T-cell (primary cell): ENCODE measurements around the gene TMEM185B. TPM values are rescaled to one million over a fixed set of nuclear protein-coding genes. Genes with fewer than 3 reads are reported as not detected.
"Not testable (repeated sequence)": the region's sequence is repeated elsewhere in the genome, so short reads cannot be mapped to it uniquely, and the experiment has no call there.

Experiments
- ATAC-seq, 4 experiments: fragments of 200-7000 bp in 3 of 4; fragments of 150-1000 bp in 1 of 4; cut with Tn5 transposase; replicated peaks in 1 of 4; 1 replicate in 3 of 4; 2 replicates in 1 of 4; pipeline ENCODE4 v1.10.0; 2021; ENCODE audit warnings: moderate library complexity in 3 of 4, mild to moderate bottlenecking in 2 of 4, moderate number of reproducible peaks in 1 of 4
- CTCF ChIA-PET, 2 donors: fragments of 300-600 bp; sonication (Branson Sonifier 250); formaldehyde crosslinking; loops; one replicate each; lab custom pipeline; 2022; ENCODE audit warnings: antibody characterized with exemption in 2 of 2; lab: Charles Lee
- POLR2A ChIA-PET, 2 donors: fragments of 300-600 bp; sonication (Branson Sonifier 250); formaldehyde crosslinking; loops; one replicate each; lab custom pipeline; 2022; ENCODE audit warnings: antibody characterized with exemption in 2 of 2; lab: Charles Lee
- DNase-seq, 35 experiments: peaks; one replicate each; pipeline versions ENCODE4 v3.0.0 to v3.0.0-alpha.2; 2013 to 2023
- H3K27ac ChIP-seq: one replicate; pipeline ENCODE4 v1.5.1; 2013; ENCODE audit warnings: low read length
- H3K27me3 ChIP-seq, 2 experiments: replicated peaks in 1 of 2; 1 replicate in 1 of 2; 2 replicates in 1 of 2; pipeline versions ENCODE4 v1.6.1 to v1.7.0; 2013; ENCODE audit warnings: low read length in 1 of 2, mixed read lengths in 1 of 2; ENCODE audit not compliant: control insufficient read depth in 2 of 2, insufficient read depth in 2 of 2; ENCODE audit errors: extremely low read depth in 1 of 2
- H3K36me3 ChIP-seq, 2 donors: 1 replicate in 1 of 2; 2 replicates in 1 of 2; pipeline versions ENCODE4 v1.6.1 to v1.7.0; 2013; ENCODE audit warnings: low read length in 1 of 2; ENCODE audit not compliant: control insufficient read depth in 2 of 2, insufficient read depth in 1 of 2; ENCODE audit errors: extremely low read depth in 1 of 2
- H3K4me1 ChIP-seq, 2 experiments: 1 replicate in 1 of 2; 2 replicates in 1 of 2; pipeline versions ENCODE4 v1.6.1 to v1.7.0; 2013; ENCODE audit warnings: low read length in 2 of 2, mixed read lengths in 1 of 2; ENCODE audit not compliant: insufficient read depth in 2 of 2, control insufficient read depth in 1 of 2; ENCODE audit errors: extremely low read depth in 1 of 2
- H3K4me3 ChIP-seq, 2 donors: 1 replicate in 1 of 2; 2 replicates in 1 of 2; pipeline versions ENCODE4 v1.5.1 to v1.7.0; 2013; ENCODE audit warnings: mild to moderate bottlenecking in 2 of 2, low read length in 1 of 2, moderate library complexity in 1 of 2; ENCODE audit not compliant: control insufficient read depth in 1 of 2; ENCODE audit errors: extremely low read depth in 1 of 2
- H3K9me3 ChIP-seq: 2 replicates; pipeline ENCODE4 v1.7.0; 2013
- H3K27ac Mint-ChIP-seq, 2 donors: one replicate each; pipeline ENCODE4 v1.8.0; 2020 to 2021; ENCODE audit warnings: mild to moderate bottlenecking in 2 of 2, mixed read lengths in 2 of 2
- H3K27me3 Mint-ChIP-seq, 2 donors: one replicate each; pipeline ENCODE4 v1.8.0; 2021 to 2022; ENCODE audit warnings: mixed read lengths in 2 of 2
- H3K36me3 Mint-ChIP-seq: one replicate; pipeline ENCODE4 v1.8.0; 2021; ENCODE audit warnings: mixed read lengths
- H3K4me1 Mint-ChIP-seq, 3 donors: one replicate each; pipeline ENCODE4 v1.8.0; 2020 to 2022; ENCODE audit warnings: mixed read lengths in 3 of 3, mild to moderate bottlenecking in 1 of 3
- H3K4me3 Mint-ChIP-seq, 3 donors: one replicate each; pipeline ENCODE4 v1.8.0; 2020 to 2022; ENCODE audit warnings: mild to moderate bottlenecking in 3 of 3, mixed read lengths in 3 of 3, moderate library complexity in 3 of 3
- H3K9me3 Mint-ChIP-seq, 3 donors: one replicate each; pipeline ENCODE4 v1.8.0; 2020 to 2022; ENCODE audit warnings: mixed read lengths in 3 of 3
- WGBS: methylation state at CpG from one replicate; pipeline ENCODE4 v1.1.5; 2013; ENCODE audit warnings: missing lambda C conversion rate; ENCODE audit not compliant: insufficient coverage; 5-methylcytosine and 5-hydroxymethylcytosine counted together
- total RNA-seq, 35 experiments: library from RNA in 6 of 35; stranded (reverse) in 6 of 35; fragments of 120-200 nt in 1 of 35; gene quantifications; one replicate each; pipeline versions ENCODE4 v1.2.1 to v1.2.4 and lab custom pipeline; 2013 to 2026

The TMEM185B gene
- total RNA-seq, 5 donors from 2014 or later (not counting 1 experiment from before 2014, with no cell fraction given): 14.8 to 25.2 (median 21.9) TPM

DNA sequence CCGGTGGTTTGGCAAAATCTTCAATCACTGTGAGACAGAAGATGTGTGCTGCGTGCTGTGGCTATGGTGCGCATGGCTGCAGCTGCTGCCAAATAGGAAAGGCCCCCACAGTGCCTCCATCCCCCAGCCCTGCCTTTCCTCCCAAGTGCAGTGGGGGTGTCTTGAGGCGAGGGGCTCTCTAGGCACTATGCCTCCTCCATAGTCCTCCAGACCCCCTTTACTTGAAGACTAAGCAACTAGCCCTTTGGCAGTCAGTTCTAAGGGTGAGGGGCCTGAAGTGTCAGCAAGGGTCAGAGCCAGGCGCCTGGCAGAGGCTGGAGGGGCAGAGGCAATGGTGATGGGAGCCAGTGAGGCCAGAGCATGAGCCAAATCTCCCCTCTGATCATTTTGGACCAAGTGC lies 13.6 kb upstream of the TMEM185B start:
- no peak overlapping the region for H3K27ac Mint-ChIP-seq
- H3K36me3 ChIP-seq: no peaks in the 10 kb centered on the region
- CTCF ChIA-PET: no interaction called here
- H3K4me1 Mint-ChIP-seq: peaks cover 16 to 21% (median 20%) of the 10 kb centered on the region in 3 donors
- no peak overlapping the region for H3K27ac ChIP-seq
- no peak for DNase-seq
- no peaks in the 10 kb centered on the region for H3K27me3 Mint-ChIP-seq
- H3K27me3 ChIP-seq: peaks cover 0 to 13% of the 10 kb centered on the region in 2 experiments
- no peaks in the 10 kb centered on the region for H3K36me3 Mint-ChIP-seq
- H3K9me3 Mint-ChIP-seq: no peaks in the 10 kb centered on the region
- 100% methylated on average over 1 of the region's 5 CpGs for WGBS
- ATAC-seq: no peak
- peaks cover 12 to 13% of the 10 kb centered on the region in 2 experiments for H3K4me1 ChIP-seq
- H3K9me3 ChIP-seq: no peaks in the 10 kb centered on the region
- H3K4me3 ChIP-seq: no peak overlapping the region
- POLR2A ChIA-PET: interaction anchor here in 1 of 2 donors (1.0 kb wide), 1 partner anchor 14 kb away, joined by 3 read pairs; no protein-coding TSS in a partner anchor
- no peak overlapping the region for H3K4me3 Mint-ChIP-seq

DNA sequence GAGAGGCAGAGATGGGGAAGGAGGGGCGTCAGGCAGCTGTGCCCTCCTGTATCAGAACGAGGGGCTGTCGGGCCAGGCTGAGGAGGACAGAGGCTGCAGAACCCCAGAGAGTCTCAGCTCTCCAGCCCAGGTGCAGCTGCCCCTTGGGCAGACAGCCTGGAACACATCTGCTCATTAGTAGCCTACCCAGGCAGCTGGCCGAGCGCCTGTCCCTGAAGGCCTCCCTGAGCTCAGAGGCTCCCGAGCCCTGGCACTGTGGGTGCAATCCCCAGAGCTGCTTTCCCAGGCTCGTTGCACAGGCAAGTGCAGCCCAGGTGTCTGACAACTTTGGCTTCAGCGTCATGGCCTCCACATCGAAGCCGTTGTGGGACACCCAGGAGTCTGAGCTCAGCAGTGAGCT lies 13.1 kb upstream of the TMEM185B start:
- Mint-ChIP-seq H3K27me3 (no peaks in the 10 kb centered on the region), H3K4me1 (peaks cover 18 to 25% (median 25%) of the 10 kb centered on the region in 3 donors), H3K4me3 (no peak overlapping the region), H3K27ac (no peak overlapping the region), H3K36me3 (no peaks in the 10 kb centered on the region), H3K9me3 (no peaks in the 10 kb centered on the region)
- ChIA-PET POLR2A (interaction anchor here in 1 of 2 donors (1.0 kb wide), 1 partner anchor 15 kb away, joined by 3 read pairs; no protein-coding TSS in a partner anchor), CTCF (no interaction called here)
- Histone ChIP-seq H3K4me1 (peaks cover 15 to 17% of the 10 kb centered on the region in 2 experiments), H3K27me3 (peaks cover 0 to 13% of the 10 kb centered on the region in 2 experiments), H3K4me3 (no peak overlapping the region), H3K36me3 (no peaks in the 10 kb centered on the region), H3K27ac (no peak overlapping the region), H3K9me3 (no peaks in the 10 kb centered on the region)
- ATAC-seq (no peak), DNase-seq (no peak)
- 93% methylated on average over 10 of the region's 10 CpGs for WGBS

DNA sequence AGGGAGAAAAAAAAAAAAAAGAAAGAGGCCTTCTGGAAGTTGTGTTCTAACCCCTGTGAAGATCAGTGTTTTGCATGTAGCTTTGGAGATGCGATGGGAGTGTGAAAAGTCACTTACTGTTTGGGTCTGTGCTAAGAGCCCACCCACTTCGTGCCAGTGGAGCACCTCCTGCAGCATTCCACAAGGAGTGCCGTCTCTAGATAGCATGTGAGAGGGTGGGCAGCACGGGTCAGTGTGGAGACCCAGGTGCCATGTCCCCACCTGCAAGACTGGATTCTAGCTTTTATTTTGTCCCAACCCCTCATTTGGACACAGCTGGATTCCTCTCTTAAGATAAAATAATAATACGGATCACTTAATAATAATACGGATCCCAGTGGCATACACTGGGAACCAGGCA lies 12.5 kb upstream of the TMEM185B start:
- Histone ChIP-seq H3K4me3 (no peak overlapping the region), H3K27ac (no peak overlapping the region), H3K27me3 (peaks cover 0 to 13% of the 10 kb centered on the region in 2 experiments), H3K4me1 (peaks cover 18 to 23% of the 10 kb centered on the region in 2 experiments), H3K36me3 (no peaks in the 10 kb centered on the region), H3K9me3 (no peaks in the 10 kb centered on the region)
- ATAC-seq (no peak), DNase-seq (no peak)
- ChIA-PET CTCF (interaction anchor here (0.6 kb wide), 2 partner anchors 9 to 19 kb away, joined by 4 to 7 read pairs; no protein-coding TSS in a partner anchor), POLR2A (no interaction called here)
- Mint-ChIP-seq H3K4me1 (peaks cover 24 to 31% (median 31%) of the 10 kb centered on the region in 3 donors), H3K27ac (no peak overlapping the region), H3K27me3 (no peaks in the 10 kb centered on the region), H3K36me3 (no peaks in the 10 kb centered on the region), H3K4me3 (no peak overlapping the region), H3K9me3 (no peaks in the 10 kb centered on the region)
- 84% methylated on average over 4 of the region's 6 CpGs for WGBS

DNA sequence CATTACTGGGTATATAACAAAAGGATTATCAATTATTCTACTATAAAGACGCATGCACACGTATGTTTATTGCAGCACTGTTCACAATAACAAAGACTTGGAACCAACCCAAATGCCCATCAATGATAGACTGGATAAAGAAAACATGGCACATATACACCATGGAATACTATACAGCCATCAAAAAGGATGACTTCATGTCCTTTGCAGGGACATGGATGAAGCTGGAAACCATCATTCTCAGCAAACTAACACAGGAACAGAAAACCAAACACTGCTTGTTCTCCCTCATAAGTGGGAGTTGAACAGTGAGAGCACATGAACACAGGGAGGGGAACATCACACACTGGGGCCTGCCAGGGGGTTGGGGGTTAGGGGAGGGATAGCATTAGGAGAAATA lies 12.0 kb upstream of the TMEM185B start:
- ATAC-seq, DNase-seq, H3K4me3 ChIP-seq, H3K9me3 Mint-ChIP-seq, H3K27ac Mint-ChIP-seq, H3K4me3 Mint-ChIP-seq, H3K27me3 Mint-ChIP-seq, H3K36me3 Mint-ChIP-seq, H3K27ac ChIP-seq, H3K9me3 ChIP-seq, POLR2A ChIA-PET, H3K36me3 ChIP-seq, CTCF ChIA-PET: not testable (repeated sequence)
- H3K4me1 Mint-ChIP-seq: peaks cover 28 to 35% (median 35%) of the 10 kb centered on the region in 3 donors
- Histone ChIP-seq H3K27me3 (peaks cover 0 to 13% of the 10 kb centered on the region in 2 experiments), H3K4me1 (peaks cover 22 to 27% of the 10 kb centered on the region in 2 experiments)
- no CpG with 5 or more reads among the region's 2 CpGs for WGBS

DNA sequence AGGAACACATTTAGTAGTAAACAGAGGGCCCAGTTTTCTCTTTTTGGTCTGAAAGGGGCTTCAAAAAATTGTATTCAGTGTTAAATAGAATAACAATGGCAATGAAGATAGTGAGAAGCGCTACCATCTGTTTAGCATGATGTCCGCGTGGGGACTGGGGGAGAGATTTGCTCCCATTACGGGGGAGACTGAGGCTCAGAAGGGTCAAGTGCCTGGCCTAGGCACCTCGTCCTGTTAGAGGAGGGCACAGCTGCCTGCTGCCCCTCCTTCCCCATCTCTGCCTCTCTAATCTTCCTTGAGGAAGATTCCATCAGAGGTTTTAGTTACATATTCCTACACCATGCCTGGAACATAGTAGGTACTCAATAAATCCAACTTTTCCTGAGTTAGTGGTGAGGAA lies 10.1 kb upstream of the TMEM185B start:
- ATAC-seq (no peak), DNase-seq (peak in 1 of 35 experiments; percentile 9)
- ChIA-PET POLR2A (interaction anchor here in 1 of 2 donors (1.6 kb wide), 1 partner anchor 10 kb away, joined by 10 read pairs; the partner anchor contains the start of gene TMEM185B), CTCF (interaction anchor here (0.7 to 2.1 kb wide), 3 partner anchors 18 to 1173 kb away, joined by 4 to 13 read pairs (median 12); partner anchors contain the start of gene RALB (in 1 of the 2))
- H3K27me3 Mint-ChIP-seq: no peaks in the 10 kb centered on the region
- H3K36me3 Mint-ChIP-seq: no peaks in the 10 kb centered on the region
- H3K27ac Mint-ChIP-seq: peak overlapping the region; percentile 95 to 97
- peaks cover 27 to 32% of the 10 kb centered on the region in 2 experiments for H3K4me1 ChIP-seq
- WGBS: 93% methylated on average over 5 of the region's 5 CpGs
- H3K4me3 ChIP-seq: peak overlapping the region in 1 of 2 donors; percentile 68
- H3K4me3 Mint-ChIP-seq: peak overlapping the region; percentile 93 to 96 (median 93)
- H3K27me3 ChIP-seq: peaks cover 0 to 6% of the 10 kb centered on the region in 2 experiments
- no peaks in the 10 kb centered on the region for H3K36me3 ChIP-seq
- no peaks in the 10 kb centered on the region for H3K9me3 Mint-ChIP-seq
- H3K4me1 Mint-ChIP-seq: peaks cover 47 to 52% (median 52%) of the 10 kb centered on the region in 3 donors
- peak overlapping the region; percentile 95 for H3K27ac ChIP-seq
- H3K9me3 ChIP-seq: no peaks in the 10 kb centered on the region

DNA sequence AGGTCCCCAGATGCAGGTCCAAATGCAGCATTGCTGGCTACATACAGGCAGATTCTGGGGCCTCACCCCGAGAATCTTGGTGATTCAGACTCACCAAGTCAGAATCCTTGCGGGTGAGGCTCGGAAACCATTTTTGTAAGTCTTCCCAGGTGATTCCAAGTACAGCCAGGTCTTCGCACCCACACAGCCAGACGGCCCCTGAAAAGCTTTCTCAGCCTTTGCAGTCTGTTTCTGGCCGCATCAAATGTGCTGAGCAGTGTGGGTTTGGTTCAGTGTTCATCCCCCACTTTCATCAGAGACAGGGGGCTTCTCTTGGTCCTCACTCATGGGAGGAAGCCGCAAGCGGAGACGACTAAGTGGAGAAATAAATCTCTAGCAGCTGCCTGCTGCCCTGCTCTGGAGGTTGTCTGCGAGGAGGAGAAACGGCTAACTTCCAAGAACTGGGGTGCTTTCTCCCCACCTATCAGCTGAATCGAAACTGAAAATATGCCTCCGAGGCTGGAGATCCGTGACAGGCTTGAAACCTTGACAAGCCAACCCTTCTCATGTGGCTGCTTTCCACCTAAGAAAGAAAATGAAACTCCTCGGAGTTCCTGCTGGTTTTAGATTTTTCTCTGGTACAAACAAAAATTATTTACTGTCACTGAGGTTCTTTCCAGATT lies 8.9 kb upstream of the TMEM185B start:
- DNase-seq (peak; percentile 29 to 85 (median 54)), ATAC-seq (peak; percentile 88 to 93 (median 89))
- no peaks in the 10 kb centered on the region for H3K36me3 ChIP-seq
- H3K27me3 ChIP-seq: peaks cover 0 to 2% of the 10 kb centered on the region in 2 experiments
- H3K4me1 ChIP-seq: peaks cover 29 to 37% of the 10 kb centered on the region in 2 experiments
- no peaks in the 10 kb centered on the region for H3K9me3 ChIP-seq
- H3K4me3 ChIP-seq: peak overlapping the region; percentile 68 to 76
- Mint-ChIP-seq H3K36me3 (no peaks in the 10 kb centered on the region), H3K27me3 (no peaks in the 10 kb centered on the region), H3K27ac (peak overlapping the region; percentile 95 to 97), H3K4me1 (peaks cover 59 to 63% (median 62%) of the 10 kb centered on the region in 3 donors), H3K9me3 (no peaks in the 10 kb centered on the region), H3K4me3 (peak overlapping the region; percentile 93 to 96 (median 93))
- peak overlapping the region; percentile 95 for H3K27ac ChIP-seq
- POLR2A ChIA-PET: interaction anchor here (0.5 to 1.6 kb wide), 9 partner anchors 9 to 913 kb away, joined by 3 to 10 read pairs (median 4); partner anchors contain the start of genes TMEM185B (in 2 of the 2) and RALB (in 1 of the 2)
- WGBS: 2% methylated on average over 7 of the region's 15 CpGs
- CTCF ChIA-PET: interaction anchor here (0.6 to 2.1 kb wide), 8 partner anchors 9 to 472 kb away, joined by 3 to 14 read pairs (median 4); partner anchors contain the start of genes PTPN4 (in 1 of the 2), RALB (in 1 of the 2) and TMEM185B (in 1 of the 2)
